Effector CD4-positive, alpha-beta T cell (primary cell): ENCODE results near the gene COL5A1.

ENCODE experiments used
- DNase-seq: peaks from one replicate; pipeline ENCODE4 v3.0.0-alpha.2; 2020

COL5A1 gene

GRCh38 chr9:134607971-134608370 is 33.6 kb upstream of the COL5A1 start:
- no peak for DNase-seq

GRCh38 chr9:134611046-134611445 is 30.6 kb upstream of the COL5A1 start:
- no peak for DNase-seq

DNA sequence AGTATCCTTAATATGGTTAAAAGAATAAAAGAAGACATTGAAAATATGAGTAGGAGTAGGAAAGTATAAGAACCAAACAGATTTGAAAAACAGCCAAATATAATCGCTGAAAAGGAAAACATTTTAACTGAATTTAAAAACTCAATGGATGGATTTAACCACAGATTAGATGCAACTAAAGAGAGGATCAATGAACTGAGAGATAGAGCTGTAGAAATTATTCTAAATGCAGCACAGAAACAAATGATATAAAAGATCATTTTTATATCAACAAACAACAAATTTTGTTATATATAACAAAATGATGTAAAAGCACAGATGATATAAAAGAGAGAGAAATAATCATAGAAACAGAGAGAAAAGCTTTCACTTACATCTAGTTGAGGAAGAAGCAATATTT is 29.3 kb upstream of the COL5A1 start:
- DNase-seq: no peak

- DNase-seq: no peak
Observed at GRCh38 chr9:134612715-134613114, 28.9 kb upstream of the COL5A1 start.

DNA sequence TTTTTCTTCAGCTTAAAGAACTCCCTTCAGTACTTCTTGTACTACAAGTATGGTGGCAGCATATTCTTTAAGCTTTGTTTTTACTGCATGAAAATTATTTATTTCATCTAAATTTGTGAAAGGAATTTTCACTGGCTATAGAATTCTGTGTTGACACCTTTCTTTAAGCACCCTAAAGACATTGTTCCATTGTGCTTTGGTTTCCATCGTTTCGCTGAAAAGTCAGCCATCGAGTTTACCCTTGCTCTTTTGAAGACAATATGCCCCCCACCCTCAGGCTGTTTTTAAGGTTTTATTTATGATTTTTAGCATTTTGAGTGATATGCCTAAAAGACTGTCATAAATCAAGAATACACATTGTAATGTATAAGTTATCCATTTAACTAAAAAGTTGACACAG is 27.3 kb upstream of the COL5A1 start:
- no peak for DNase-seq

DNA sequence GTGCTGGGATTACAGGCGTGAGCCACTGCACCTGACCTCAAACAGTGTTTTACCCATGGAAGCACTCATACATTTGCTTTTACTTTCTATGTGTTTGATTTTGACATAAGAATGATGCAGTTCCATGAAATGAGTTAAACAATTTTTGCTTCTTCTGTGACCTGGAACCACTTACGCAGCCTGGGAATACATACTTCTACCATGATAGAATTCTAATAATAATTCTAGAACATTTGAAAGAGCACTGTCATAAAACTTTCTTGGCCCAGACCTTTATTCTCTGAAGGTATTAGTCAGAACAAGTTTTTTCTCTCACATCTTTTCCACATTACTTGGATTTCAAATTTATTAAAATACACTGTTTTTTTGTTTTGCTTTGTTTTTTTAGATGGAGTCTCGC is 25.3 kb upstream of the COL5A1 start:
- DNase-seq: no peak

DNA sequence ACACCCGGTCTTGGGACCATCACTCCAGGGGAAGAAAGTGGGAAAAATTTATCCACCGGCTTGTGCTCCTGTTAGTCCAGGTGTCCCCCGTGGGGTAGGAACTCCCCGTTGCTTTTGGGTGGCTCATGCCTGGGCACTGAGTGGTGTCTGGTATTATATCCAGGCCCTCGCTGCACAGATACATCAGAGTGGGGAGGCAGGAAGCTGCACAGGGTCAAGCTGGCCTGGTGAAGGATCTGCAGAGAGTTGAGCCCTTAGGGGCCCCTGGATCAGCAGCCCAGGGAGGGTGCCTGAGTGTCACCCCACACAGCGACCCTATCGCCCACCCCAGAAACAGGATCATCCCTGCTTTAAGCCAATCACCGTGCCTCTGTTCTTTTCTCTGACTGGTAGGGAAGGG is 24.4 kb upstream of the COL5A1 start:
- DNase-seq: no peak

DNA sequence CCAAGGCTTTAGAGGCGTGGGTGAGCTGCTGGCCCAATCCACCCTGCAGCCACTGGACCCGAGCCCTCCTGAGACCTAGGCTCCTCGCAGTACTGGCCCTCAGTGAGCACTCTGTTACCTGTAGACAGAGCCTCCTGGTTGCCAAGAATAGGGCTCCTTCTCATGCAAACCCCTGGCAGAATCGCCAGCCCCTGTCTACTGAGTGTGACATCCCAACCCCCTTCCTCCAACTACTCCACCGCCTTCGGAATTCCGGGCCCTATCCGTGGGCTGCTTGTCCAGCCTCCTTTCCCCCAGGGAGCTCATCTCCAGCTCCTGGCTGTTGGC is 23.8 kb upstream of the COL5A1 start:
- DNase-seq: no peak

DNA sequence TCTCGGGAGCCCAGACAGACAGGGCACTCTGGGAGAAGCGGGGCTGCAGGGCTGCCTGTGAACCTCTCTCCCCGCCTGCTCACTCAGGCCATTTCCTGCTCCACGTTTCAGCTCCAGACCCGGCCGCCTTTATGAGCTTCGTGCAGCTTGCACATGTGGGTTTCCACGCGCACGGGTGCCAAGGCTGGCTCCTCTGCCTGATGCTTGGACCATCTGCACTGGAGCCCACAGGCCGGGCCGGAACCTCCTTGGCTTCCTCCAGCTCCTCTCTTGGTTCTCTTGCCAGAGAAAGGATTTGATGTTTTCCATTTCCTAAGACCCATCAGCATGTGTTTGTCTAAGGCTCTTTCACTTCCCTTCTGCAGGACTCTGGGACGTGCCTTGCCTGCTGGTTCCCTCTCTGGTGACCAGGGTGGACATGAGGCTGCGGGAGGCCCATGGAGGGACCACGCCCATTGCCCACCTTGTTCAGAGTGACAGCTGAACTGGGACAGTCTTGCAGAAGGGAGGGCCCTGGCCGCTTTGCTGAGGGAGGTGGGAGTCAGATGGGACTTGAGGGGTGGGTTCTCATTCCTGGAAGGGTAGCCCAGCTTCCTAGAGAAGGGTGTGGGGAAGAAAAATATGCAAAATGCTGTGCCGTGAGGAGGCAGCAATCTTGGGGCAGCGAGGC is 23.3 kb upstream of the COL5A1 start:
- no peak for DNase-seq

- no peak for DNase-seq
Observed at GRCh38 chr9:134618833-134619447, 22.7 kb upstream of the COL5A1 start.

DNA sequence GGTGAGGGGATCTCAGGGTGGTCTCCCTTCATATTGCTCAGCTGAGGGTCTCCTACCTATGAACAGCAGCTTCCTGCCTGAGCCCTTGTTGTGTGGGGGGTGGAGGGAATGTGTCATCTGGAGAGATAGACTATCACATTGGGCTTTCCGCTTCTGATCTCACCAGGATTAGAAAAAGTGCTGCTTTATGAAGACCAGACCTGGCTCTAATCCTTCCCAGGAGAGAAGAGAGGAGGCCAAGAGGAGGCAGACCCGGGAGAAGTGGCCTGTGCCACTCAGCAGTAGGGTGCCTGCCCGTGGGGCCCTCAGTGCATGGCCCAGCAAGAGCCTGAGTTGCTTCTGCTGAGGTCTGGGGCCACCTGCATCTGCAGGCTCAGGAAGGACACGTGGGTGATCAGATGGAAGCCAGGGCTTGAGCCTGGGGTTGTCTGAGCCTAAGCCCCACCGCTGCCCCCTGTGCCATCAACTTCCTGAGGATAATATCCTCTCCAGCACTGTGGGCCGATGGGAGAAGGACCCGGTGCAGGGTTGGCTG is 22.1 kb upstream of the COL5A1 start:
- no peak for DNase-seq

DNA sequence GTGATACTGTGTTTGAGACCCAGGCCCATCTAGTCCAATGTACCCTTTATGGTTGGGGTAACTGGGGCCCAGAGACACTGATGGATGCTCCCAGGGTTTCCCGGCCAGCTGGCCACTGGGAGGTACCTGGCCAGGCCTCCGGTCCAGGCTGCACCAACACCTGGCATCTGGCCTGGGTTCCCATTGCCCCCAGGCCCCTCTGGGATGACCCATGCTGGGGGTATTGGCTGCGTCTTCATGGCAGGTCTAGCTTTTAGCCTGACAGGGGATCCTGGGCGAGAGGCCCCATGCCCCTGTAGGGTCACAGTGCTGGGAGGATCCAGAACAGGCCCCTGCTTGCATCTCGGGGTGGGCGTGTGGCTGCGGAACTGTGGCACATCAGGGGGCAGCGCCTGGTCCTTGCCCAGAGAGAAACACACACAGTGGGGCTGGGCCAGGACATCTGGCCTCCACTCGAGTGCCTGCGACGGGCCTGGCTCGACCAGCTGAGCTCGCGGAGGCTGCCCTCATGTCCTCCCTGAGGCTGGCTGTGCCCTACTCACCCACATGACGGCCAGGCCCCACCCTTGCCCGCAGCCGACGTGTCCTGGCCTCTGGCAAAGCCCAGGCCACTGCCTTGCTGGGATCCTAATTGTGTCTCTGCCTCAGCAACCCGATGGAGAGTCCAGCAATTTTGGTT is 21.5 kb upstream of the COL5A1 start:
- no peak for DNase-seq

GRCh38 chr9:134620751-134621557 is 20.6 kb upstream of the COL5A1 start:
- DNase-seq: no peak

GRCh38 chr9:134621558-134622110 is 20.0 kb upstream of the COL5A1 start:
- DNase-seq: no peak

DNA sequence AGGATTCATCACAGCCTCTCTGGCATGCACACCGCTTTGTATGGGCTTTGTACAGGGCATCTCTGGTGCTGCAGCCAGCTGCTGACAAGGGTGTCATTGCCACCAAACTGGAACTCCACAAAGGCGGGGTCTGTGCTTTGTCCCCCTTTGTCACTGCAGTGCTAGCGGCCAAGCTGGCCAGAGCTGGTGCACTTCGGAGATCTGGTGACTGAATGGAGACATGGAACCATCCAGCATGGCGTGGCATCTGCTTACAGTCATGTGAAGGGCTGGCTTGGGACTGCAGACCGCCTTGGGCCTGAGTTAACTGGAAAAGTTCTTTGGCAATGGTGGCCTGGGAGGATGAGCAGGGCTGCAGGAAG is 18.7 kb upstream of the COL5A1 start:
- no peak for DNase-seq

- DNase-seq: no peak
Observed at GRCh38 chr9:134623258-134624066, 18.1 kb upstream of the COL5A1 start.

DNA sequence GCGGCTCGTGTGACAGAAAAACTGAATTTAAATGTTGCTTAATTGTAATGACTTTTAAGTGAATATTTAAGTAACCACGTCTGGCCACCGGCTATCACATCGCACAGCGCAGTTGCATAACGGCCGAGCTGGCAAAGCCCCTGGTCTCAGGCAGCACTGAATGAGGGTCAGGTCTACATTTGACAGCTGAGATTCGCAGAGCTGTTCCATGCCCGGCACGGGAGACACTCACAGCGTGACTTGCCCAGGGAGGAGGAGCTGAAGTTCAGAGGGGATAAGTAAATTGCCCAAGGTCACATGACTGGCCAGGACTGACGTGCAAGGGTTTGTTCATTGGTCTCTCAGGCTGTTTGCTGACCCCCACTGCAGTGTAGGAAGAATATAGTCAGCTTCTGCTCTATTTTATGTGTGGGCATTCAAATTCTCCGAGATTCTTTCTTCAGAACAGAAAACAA is 17.4 kb upstream of the COL5A1 start:
- DNase-seq: no peak

DNA sequence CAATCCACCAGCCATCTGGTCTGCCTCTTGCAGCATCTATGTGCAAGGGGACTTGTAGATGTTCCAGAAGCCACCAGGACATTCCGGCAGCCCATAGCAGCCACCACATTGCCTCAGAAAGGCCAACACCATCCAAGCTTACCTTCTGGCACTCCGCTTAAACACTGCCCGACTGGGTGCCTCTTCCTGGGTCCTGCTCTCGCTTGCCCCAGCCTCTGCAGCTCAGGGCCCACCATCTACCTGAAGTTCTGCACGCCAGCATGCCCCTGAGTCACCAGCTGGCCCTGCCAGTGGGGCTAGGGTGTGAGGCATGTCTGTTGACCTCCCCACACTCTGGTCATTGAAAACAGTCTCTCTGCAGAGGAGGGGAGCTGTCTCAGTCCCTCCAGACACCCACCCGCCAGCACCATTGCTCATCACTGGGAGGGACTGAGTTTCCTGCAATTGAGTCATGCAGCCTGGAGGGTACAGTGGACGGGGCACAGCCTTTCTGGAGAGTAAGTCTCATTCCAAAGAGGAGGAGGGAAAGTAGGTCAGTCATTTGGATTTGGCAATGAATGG is 16.9 kb upstream of the COL5A1 start:
- DNase-seq: no peak

- no peak for DNase-seq
Observed at GRCh38 chr9:134625361-134626068, 16.1 kb upstream of the COL5A1 start.

GRCh38 chr9:134626069-134626423 is 15.6 kb upstream of the COL5A1 start:
- no peak for DNase-seq
